Measurements from ENCODE around the gene GALNT10.

The GALNT10 gene

DNA sequence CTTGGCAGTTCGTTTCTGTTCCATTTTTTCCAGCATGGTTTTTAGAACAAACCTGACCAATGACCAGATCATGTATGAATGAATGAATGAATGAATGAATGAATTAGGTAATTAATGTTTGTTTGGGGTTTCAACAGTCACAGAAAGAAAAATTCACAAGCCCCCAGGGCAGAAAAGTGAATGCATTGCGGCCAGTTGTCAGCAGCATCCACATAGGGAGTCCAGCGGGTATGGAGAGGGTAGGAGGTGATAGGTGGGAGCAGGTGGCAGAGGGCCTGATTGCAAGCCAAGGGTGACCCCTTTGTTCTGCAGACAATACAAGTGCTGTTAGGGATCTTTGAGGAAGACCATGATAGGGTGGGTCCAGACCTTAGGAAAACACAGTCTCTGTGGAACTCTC is 205.6 kb downstream of the GALNT10 start:
- Histone ChIP-seq H3K9me3 (replicated peaks in 1 of 2; ENCODE audit: control insufficient read depth in 2 of 2, insufficient read depth in 1 of 2, low read depth in 1 of 2, low read length in 2 of 2) (peaks cover 0 to 2% of the 10 kb centered on the region in 2 donors), H2AK5ac (ENCODE audit: low read depth, low read length) (no peak overlapping the region), H2BK120ac (ENCODE audit: low read depth, low read length) (no peak overlapping the region), H2BK5ac (ENCODE audit: low read length) (no peak overlapping the region), H2BK12ac (ENCODE audit: low read length) (no peak overlapping the region), H4K91ac (ENCODE audit: low read depth, low read length, poor library complexity) (no peak overlapping the region), H4K8ac (ENCODE audit: low read depth, low read length) (no peak overlapping the region), H3K4me1 (ENCODE audit: control insufficient read depth in 2 of 2, insufficient read depth in 1 of 2, low read depth in 1 of 2, low read length in 2 of 2) (no peaks in the 10 kb centered on the region), H3K4me2 (ENCODE audit: insufficient read depth, low read length, poor library complexity, severe bottlenecking) (no peak overlapping the region), H3K9ac (ENCODE audit: low read depth, low read length, poor library complexity) (no peak overlapping the region), H3K27me3 (ENCODE audit: control insufficient read depth in 3 of 3, insufficient read depth in 3 of 3, low read depth in 1 of 3, low read length in 3 of 3) (no peaks in the 10 kb centered on the region), H3K23ac (ENCODE audit: low read depth, low read length, poor library complexity) (no peak overlapping the region), H3K27ac (replicated peaks; ENCODE audit: low read length) (no peak overlapping the region), H2BK15ac (ENCODE audit: low read length) (no peak overlapping the region), H2AFZ (ENCODE audit: low read length) (no peak overlapping the region), H3K4me3 (ENCODE audit: low read length in 2 of 2) (no peak overlapping the region), H3K18ac (ENCODE audit: low read length) (no peak overlapping the region), H3K36me3 (replicated peaks in 1 of 2; ENCODE audit: control insufficient read depth in 2 of 2, insufficient read depth in 2 of 2, low read length in 2 of 2) (peaks cover 0 to 41% of the 10 kb centered on the region in 2 donors), H3K79me1 (ENCODE audit: low read depth, low read length) (peaks cover 2% of the 10 kb centered on the region), H3K14ac (ENCODE audit: low read length) (no peak overlapping the region), H3K4ac (ENCODE audit: low read length) (no peak overlapping the region)
- WGBS, 2 donors (ENCODE audit: extremely low coverage in 2 of 2, insufficient read length in 2 of 2, insufficient replicate concordance in 1 of 2), result no CpG with 5 or more reads among the region's 3 CpGs
- no peak for DNase-seq (ENCODE audit: low spot score)

DNA sequence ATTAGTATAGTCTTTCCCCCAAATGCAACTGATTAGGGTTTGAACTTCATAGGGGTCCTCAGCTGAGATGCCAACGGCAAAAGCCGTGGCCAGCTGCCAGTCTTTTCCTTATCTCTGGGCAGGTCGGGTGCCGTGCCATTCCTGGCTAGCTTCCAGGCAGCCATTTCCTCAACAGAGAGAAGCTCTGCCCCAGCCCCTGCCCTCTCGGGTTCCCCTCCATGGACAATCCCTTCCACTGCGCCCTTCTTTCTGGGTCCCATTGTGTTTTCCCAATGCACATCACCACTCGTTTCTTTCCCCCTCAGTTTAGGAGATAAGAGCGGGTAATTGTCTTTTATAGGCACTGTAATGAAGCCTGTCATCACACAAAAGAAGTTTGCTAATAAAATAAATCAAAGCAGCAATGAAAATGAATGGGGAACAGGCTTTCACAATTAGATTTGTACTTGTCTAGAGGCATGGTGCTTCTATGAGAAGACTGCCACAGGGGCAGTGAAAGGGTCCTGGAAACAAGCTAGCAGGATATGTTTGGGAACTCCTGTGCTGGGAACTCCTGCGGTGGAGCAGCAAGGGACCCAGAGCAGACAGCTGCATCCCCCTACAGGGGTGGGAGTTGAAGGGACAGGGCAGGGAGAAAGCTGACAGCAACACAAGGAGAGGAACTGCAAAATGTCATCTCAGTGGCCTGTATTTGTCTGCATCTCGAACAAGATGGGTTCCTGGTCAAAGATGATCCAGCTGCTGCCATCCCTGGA is 207.3 kb downstream of the GALNT10 start:
- Histone ChIP-seq H3K79me1 (ENCODE audit: low read depth, low read length) (peaks cover 2% of the 10 kb centered on the region), H2BK15ac (ENCODE audit: low read length) (no peak overlapping the region), H2AFZ (ENCODE audit: low read length) (no peak overlapping the region), H3K4me3 (ENCODE audit: low read length in 2 of 2) (no peak overlapping the region), H4K91ac (ENCODE audit: low read depth, low read length, poor library complexity) (no peak overlapping the region), H3K4me1 (ENCODE audit: control insufficient read depth in 2 of 2, insufficient read depth in 1 of 2, low read depth in 1 of 2, low read length in 2 of 2) (no peaks in the 10 kb centered on the region), H2BK12ac (ENCODE audit: low read length) (no peak overlapping the region), H3K9me3 (replicated peaks in 1 of 2; ENCODE audit: control insufficient read depth in 2 of 2, insufficient read depth in 1 of 2, low read depth in 1 of 2, low read length in 2 of 2) (no peaks in the 10 kb centered on the region), H2AK5ac (ENCODE audit: low read depth, low read length) (no peak overlapping the region), H2BK5ac (ENCODE audit: low read length) (no peak overlapping the region), H4K8ac (ENCODE audit: low read depth, low read length) (no peak overlapping the region), H3K36me3 (replicated peaks in 1 of 2; ENCODE audit: control insufficient read depth in 2 of 2, insufficient read depth in 2 of 2, low read length in 2 of 2) (peaks cover 0 to 25% of the 10 kb centered on the region in 2 donors), H3K4me2 (ENCODE audit: insufficient read depth, low read length, poor library complexity, severe bottlenecking) (no peak overlapping the region), H3K27ac (replicated peaks; ENCODE audit: low read length) (no peak overlapping the region), H3K4ac (ENCODE audit: low read length) (no peak overlapping the region), H3K18ac (ENCODE audit: low read length) (no peak overlapping the region), H3K27me3 (ENCODE audit: control insufficient read depth in 3 of 3, insufficient read depth in 3 of 3, low read depth in 1 of 3, low read length in 3 of 3) (no peaks in the 10 kb centered on the region), H3K23ac (ENCODE audit: low read depth, low read length, poor library complexity) (peak overlapping the region; percentile 27), H3K14ac (ENCODE audit: low read length) (no peak overlapping the region), H3K9ac (ENCODE audit: low read depth, low read length, poor library complexity) (no peak overlapping the region), H2BK120ac (ENCODE audit: low read depth, low read length) (no peak overlapping the region)
- DNase-seq (ENCODE audit: low spot score), result no peak
- WGBS, 2 donors (ENCODE audit: extremely low coverage in 2 of 2, insufficient read length in 2 of 2, insufficient replicate concordance in 1 of 2), result no CpG with 5 or more reads among the region's 10 CpGs

DNA sequence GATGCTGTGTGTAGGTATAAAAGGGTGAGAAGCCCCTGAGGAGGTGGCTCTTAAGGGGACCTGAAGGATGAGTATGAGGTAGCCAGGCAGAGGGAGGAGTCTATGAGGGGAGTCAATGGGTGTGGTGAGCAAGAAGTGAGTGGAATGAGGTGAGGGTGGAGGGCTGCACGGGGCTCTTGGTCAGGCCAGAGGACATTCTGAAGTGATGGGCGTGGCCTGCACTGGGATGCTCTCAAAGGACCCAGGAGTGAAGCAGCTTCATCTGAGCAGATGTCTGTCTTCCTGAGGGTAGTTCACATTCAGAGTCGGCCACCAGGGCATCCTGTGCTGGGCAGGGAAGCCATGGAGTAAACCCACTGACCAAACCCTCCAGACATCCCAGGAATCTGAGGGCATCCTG is 210.1 kb downstream of the GALNT10 start:
- Histone ChIP-seq H3K36me3 (replicated peaks in 1 of 2; ENCODE audit: control insufficient read depth in 2 of 2, insufficient read depth in 2 of 2, low read length in 2 of 2) (peaks cover 0 to 9% of the 10 kb centered on the region in 2 donors), H2AFZ (ENCODE audit: low read length) (no peak overlapping the region), H3K18ac (ENCODE audit: low read length) (peak overlapping the region; percentile 16), H3K4ac (ENCODE audit: low read length) (no peak overlapping the region), H3K9ac (ENCODE audit: low read depth, low read length, poor library complexity) (no peak overlapping the region), H3K14ac (ENCODE audit: low read length) (no peak overlapping the region), H2AK5ac (ENCODE audit: low read depth, low read length) (no peak overlapping the region), H2BK12ac (ENCODE audit: low read length) (no peak overlapping the region), H4K91ac (ENCODE audit: low read depth, low read length, poor library complexity) (no peak overlapping the region), H3K4me2 (ENCODE audit: insufficient read depth, low read length, poor library complexity, severe bottlenecking) (no peak overlapping the region), H3K79me1 (ENCODE audit: low read depth, low read length) (peaks cover 2% of the 10 kb centered on the region), H3K27ac (replicated peaks; ENCODE audit: low read length) (no peak overlapping the region), H3K27me3 (ENCODE audit: control insufficient read depth in 3 of 3, insufficient read depth in 3 of 3, low read depth in 1 of 3, low read length in 3 of 3) (peaks cover 0 to 3% (median 0%) of the 10 kb centered on the region in 3 experiments), H2BK5ac (ENCODE audit: low read length) (no peak overlapping the region), H2BK15ac (ENCODE audit: low read length) (no peak overlapping the region), H4K8ac (ENCODE audit: low read depth, low read length) (no peak overlapping the region), H3K23ac (ENCODE audit: low read depth, low read length, poor library complexity) (no peak overlapping the region), H3K4me1 (ENCODE audit: control insufficient read depth in 2 of 2, insufficient read depth in 1 of 2, low read depth in 1 of 2, low read length in 2 of 2) (peaks cover 5 to 6% of the 10 kb centered on the region in 2 donors), H3K9me3 (replicated peaks in 1 of 2; ENCODE audit: control insufficient read depth in 2 of 2, insufficient read depth in 1 of 2, low read depth in 1 of 2, low read length in 2 of 2) (no peaks in the 10 kb centered on the region), H2BK120ac (ENCODE audit: low read depth, low read length) (no peak overlapping the region), H3K4me3 (ENCODE audit: low read length in 2 of 2) (no peak overlapping the region)
- no CpG with 5 or more reads among the region's 3 CpGs for WGBS, 2 donors (ENCODE audit: extremely low coverage in 2 of 2, insufficient read length in 2 of 2, insufficient replicate concordance in 1 of 2)
- no peak for DNase-seq (ENCODE audit: low spot score)

DNA sequence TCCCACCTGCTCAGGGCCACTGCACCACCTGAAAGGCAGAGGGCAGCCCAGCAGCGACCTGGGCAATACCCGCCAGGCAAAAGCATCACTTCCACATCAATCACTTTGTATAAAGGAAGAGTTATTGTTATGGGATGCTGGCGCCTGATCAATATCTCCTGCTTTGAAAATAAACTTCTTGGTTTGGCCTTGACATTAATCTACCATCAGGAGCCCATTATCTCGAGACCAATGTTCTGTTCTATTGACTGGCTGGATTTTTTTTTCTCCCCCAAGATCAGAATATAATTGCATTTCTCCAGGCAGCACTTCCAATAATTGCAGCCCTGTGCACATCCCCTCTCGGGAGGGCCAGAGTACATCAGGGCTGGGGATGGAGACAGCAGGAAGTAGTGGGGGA is 210.8 kb downstream of the GALNT10 start:
- no peak for DNase-seq (ENCODE audit: low spot score)
- Histone ChIP-seq H4K91ac (ENCODE audit: low read depth, low read length, poor library complexity) (no peak overlapping the region), H3K4ac (ENCODE audit: low read length) (no peak overlapping the region), H3K79me1 (ENCODE audit: low read depth, low read length) (no peaks in the 10 kb centered on the region), H3K4me1 (ENCODE audit: control insufficient read depth in 2 of 2, insufficient read depth in 1 of 2, low read depth in 1 of 2, low read length in 2 of 2) (peaks cover 5 to 6% of the 10 kb centered on the region in 2 donors), H2BK5ac (ENCODE audit: low read length) (no peak overlapping the region), H2BK15ac (ENCODE audit: low read length) (no peak overlapping the region), H3K9ac (ENCODE audit: low read depth, low read length, poor library complexity) (no peak overlapping the region), H2AFZ (ENCODE audit: low read length) (no peak overlapping the region), H3K23ac (ENCODE audit: low read depth, low read length, poor library complexity) (no peak overlapping the region), H2BK120ac (ENCODE audit: low read depth, low read length) (no peak overlapping the region), H3K27ac (replicated peaks; ENCODE audit: low read length) (no peak overlapping the region), H3K36me3 (replicated peaks in 1 of 2; ENCODE audit: control insufficient read depth in 2 of 2, insufficient read depth in 2 of 2, low read length in 2 of 2) (peaks cover 0 to 9% of the 10 kb centered on the region in 2 donors), H3K27me3 (ENCODE audit: control insufficient read depth in 3 of 3, insufficient read depth in 3 of 3, low read depth in 1 of 3, low read length in 3 of 3) (peaks cover 0 to 3% (median 0%) of the 10 kb centered on the region in 3 experiments), H2BK12ac (ENCODE audit: low read length) (no peak overlapping the region), H3K9me3 (replicated peaks in 1 of 2; ENCODE audit: control insufficient read depth in 2 of 2, insufficient read depth in 1 of 2, low read depth in 1 of 2, low read length in 2 of 2) (no peaks in the 10 kb centered on the region), H3K14ac (ENCODE audit: low read length) (no peak overlapping the region), H3K18ac (ENCODE audit: low read length) (no peak overlapping the region), H2AK5ac (ENCODE audit: low read depth, low read length) (no peak overlapping the region), H4K8ac (ENCODE audit: low read depth, low read length) (no peak overlapping the region), H3K4me3 (ENCODE audit: low read length in 2 of 2) (no peak overlapping the region), H3K4me2 (ENCODE audit: insufficient read depth, low read length, poor library complexity, severe bottlenecking) (no peak overlapping the region)
- WGBS, 2 donors (ENCODE audit: extremely low coverage in 2 of 2, insufficient read length in 2 of 2, insufficient replicate concordance in 1 of 2), result no CpG with 5 or more reads among the region's 5 CpGs
